GM12872 (cell line): Measurements from ENCODE around the gene TOP3B.

ENCODE experiments used
- TF ChIP-seq, protein P1 (sequence below): IDR thresholded peaks from 3 replicates; pipeline ENCODE4 v1.5.1; 2011; ENCODE audit warnings: low read depth, mild to moderate bottlenecking, low read length, moderate library complexity; ENCODE audit not compliant: insufficient read depth

TOP3B gene

DNA sequence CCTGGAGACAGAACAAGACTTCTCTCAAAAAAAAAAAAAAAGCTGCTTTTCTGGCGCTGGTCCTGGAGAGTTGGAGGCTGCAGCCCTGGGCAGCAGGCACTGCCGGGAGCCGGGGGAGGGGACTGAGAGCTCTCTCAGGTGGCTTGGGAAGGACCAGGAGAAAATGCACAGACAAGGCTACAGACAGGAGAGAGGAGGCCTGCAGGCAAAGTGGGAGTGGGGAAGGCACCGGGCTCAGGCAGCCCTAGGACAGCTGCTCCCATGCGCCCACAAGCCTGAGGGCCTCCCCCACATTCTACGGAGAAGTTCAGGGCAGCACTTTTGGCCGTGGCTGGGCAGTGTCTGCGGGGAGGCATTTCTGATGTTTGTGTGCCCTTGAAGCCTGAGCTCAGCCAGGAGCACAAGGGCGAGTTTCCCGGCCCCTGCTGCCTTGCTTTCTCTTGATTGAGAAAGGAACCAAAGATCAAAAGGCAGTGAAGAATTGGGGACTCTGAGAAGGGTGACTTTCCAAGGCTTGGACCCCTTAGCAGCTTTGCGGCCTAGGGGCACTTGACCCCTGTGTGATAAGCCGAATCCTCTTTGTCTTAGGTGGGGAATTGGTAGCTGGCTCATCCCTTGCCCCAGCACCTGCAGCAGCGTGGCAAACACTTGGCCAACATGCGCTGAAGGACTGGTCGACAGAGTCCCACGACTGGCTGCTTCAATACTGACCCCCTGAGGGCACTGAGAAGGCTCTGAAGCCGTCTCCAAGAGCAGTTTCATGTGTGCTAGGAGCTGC lies 65.2 kb downstream of the TOP3B start:
- TF ChIP-seq, protein P1, sequence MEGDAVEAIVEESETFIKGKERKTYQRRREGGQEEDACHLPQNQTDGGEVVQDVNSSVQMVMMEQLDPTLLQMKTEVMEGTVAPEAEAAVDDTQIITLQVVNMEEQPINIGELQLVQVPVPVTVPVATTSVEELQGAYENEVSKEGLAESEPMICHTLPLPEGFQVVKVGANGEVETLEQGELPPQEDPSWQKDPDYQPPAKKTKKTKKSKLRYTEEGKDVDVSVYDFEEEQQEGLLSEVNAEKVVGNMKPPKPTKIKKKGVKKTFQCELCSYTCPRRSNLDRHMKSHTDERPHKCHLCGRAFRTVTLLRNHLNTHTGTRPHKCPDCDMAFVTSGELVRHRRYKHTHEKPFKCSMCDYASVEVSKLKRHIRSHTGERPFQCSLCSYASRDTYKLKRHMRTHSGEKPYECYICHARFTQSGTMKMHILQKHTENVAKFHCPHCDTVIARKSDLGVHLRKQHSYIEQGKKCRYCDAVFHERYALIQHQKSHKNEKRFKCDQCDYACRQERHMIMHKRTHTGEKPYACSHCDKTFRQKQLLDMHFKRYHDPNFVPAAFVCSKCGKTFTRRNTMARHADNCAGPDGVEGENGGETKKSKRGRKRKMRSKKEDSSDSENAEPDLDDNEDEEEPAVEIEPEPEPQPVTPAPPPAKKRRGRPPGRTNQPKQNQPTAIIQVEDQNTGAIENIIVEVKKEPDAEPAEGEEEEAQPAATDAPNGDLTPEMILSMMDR = no peak

DNA sequence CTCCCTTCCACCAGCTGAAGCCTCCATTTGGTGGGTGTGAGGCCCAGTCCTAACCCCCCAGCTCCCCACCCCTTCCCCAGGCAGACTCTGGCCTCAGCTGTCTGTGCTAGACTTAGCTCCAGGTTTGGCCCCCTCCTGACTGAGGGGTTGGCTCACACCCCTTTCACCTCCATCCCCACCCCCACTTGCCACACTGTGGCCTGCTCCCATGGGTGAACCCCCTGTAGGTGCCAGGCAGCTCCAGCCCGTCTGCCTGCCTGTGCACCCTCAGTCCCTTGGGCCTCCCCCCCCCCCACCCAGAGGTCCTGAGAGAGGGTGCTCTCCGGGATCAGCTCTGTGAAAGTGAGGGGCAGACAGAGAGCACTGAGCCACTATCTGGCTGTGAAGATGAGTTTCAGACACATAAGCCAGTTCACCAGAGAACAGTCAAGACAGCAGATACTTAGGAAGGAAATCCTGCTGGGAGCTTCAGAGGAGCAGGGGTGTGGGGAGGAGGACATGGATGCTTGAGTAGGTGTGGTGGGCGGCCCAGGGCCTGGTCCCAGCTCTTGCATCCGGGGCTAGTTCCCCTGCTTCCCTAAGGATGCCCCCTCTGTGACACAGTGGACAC lies 66.2 kb downstream of the TOP3B start:
- TF ChIP-seq, protein P1 = no peak

DNA sequence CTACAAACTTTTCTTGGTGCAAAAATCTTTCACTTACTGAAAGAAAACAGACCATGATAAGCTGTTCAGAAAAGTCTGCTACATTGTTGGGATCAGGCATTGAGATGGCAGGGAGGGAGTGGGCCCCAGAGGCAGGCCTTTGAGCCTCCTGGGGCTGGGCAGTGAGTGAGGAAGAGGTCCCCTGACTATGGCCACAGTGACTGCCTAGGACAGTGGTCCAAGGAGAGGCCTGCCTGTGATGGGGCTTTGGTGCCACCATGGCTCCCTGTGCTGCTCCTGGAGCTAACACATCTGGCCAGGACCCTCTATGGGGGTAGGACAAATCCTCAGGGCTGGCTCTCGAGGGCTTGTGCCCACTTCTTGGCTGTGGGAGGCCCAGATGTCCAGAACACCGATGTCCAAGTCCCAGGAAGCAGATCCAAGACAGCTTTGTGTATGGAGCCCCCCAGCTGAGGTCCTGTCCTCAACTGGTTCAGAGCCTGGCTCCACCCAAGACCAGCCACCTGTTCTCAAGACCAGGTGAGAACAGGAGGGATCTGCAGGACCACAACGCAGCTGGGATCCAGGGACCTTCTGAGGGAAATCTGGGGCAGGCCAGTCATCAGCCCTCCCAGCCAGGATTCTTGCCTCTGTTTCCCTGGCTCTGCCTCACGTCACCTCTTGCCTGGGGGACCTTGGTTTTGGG lies 66.8 kb downstream of the TOP3B start:
- TF ChIP-seq, protein P1 = no peak

DNA sequence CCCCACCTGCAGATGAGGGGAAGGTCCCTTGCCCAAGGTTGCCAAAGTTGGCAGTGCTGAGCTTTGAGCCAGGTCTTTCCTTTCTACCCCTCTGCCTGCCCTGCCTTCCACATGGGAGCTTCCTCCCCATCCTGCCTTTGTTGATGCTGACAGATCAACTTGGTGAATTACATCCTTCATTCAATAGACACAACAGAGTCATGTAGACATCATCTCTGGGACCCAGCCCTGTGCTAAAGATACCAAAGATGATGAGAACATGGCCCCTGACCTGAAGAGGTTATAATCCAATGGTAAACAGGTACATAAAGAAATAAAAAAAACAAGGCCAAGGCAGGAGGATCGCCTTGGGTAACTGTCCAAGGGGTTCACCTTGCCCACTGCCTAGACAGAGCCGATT lies 72.7 kb downstream of the TOP3B start:
- TF ChIP-seq, protein P1 = no peak

DNA sequence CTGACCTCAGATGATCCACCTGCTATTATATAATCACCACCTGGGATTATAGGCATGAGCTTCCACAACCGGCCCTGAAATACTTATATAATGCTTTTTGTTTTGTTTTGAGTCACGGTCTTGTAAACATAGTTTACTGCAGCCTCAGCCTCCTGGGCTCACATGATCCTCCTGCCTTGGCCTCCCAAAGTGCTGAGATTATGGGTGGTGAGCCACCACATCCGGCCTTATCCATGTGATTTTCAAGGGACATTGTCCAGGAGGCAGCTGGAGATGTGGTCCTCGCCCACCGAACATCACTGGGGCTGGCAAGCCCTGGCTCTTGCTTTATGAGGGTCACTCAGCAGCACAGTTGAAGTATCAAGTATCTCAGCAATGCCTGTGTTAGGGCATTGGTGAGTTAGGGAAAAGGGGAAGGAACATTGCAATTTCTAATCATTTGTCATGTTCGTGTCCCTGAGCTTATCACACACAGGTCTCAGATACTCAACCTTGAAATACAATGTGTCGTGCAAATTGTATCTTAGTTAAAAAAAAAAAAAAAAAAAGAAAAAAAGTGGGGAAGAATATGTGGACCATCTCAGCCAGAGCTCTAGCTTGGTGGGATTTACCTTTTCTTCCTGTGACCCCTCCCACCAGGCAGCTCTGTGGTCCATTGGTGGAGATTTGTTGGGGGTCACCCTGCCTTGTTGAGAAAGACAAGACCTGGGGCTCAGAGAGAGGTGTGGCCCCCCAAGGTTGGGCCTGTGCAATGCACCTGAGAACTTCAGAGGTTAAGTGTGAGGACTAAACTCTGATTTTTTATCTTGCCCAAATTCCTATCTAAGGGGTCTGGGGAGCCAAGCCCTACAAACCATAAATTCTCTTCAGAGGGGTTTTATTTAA lies 74.7 kb downstream of the TOP3B start:
- TF ChIP-seq, protein P1 = no peak
